Fibroblast of pulmonary artery (primary cell): Measurements from ENCODE around the gene SLC6A19.

Experiments used
- DNase-seq: peaks from one replicate; pipeline ENCODE4 v3.0.0-alpha.2; 2010; ENCODE audit warnings: low read depth
- H3K4me3 ChIP-seq: replicated peaks from 2 replicates; pipeline ENCODE4 v1.5.1; 2011; ENCODE audit warnings: low read depth, mild to moderate bottlenecking, control low read depth, low read length, moderate library complexity
- TF ChIP-seq, protein P1 (sequence below): IDR thresholded peaks from 2 replicates; pipeline ENCODE4 v1.5.1; 2011; ENCODE audit warnings: mild to moderate bottlenecking, control low read depth, low read length, inconsistent platforms; ENCODE audit errors: missing control alignments

SLC6A19 gene

GRCh38 chr5:1245905-1246576 lies 44.6 kb downstream of the SLC6A19 start:
- TF ChIP-seq, protein P1, sequence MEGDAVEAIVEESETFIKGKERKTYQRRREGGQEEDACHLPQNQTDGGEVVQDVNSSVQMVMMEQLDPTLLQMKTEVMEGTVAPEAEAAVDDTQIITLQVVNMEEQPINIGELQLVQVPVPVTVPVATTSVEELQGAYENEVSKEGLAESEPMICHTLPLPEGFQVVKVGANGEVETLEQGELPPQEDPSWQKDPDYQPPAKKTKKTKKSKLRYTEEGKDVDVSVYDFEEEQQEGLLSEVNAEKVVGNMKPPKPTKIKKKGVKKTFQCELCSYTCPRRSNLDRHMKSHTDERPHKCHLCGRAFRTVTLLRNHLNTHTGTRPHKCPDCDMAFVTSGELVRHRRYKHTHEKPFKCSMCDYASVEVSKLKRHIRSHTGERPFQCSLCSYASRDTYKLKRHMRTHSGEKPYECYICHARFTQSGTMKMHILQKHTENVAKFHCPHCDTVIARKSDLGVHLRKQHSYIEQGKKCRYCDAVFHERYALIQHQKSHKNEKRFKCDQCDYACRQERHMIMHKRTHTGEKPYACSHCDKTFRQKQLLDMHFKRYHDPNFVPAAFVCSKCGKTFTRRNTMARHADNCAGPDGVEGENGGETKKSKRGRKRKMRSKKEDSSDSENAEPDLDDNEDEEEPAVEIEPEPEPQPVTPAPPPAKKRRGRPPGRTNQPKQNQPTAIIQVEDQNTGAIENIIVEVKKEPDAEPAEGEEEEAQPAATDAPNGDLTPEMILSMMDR = no peak
- no peak for DNase-seq
- H3K4me3 ChIP-seq = no peak overlapping the region

DNA sequence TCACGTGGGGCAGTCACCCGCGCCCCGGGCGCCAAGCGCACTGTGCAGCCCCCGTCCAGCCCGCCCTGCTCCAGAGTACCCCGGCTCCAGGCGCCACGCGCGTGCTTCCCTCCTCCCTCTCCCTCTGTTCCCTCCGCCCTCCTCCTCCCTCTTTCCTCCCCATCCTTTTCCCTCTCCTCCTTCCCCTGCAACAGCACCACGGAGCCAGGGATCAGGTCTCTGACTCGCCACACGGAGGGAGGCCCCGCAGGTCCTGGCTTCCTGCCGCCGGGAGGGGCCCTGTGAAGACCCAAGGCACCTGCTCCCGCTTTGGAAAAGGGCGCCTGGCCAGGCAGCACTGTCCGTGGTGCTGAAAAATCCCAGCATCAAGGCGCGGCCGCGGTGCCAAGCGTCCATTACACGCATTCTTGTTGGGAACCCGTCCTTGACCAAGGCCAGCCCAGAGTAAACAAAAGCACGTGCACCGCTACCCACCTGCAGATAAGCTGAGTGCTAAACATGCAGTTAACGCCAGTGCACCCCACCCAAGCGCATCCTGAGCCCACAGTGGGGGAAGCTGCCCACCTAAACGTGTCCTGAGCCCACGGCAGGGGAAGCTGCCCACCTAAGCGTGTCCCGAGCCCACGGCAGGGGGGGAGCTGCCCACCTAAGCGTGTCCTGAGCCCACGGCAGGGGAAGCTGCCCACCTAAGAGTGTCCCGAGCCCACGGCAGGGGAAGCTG lies 45.5 kb downstream of the SLC6A19 start:
- DNase-seq = peak; percentile 33
- no peak overlapping the region for H3K4me3 ChIP-seq
- TF ChIP-seq, protein P1 = no peak

DNA sequence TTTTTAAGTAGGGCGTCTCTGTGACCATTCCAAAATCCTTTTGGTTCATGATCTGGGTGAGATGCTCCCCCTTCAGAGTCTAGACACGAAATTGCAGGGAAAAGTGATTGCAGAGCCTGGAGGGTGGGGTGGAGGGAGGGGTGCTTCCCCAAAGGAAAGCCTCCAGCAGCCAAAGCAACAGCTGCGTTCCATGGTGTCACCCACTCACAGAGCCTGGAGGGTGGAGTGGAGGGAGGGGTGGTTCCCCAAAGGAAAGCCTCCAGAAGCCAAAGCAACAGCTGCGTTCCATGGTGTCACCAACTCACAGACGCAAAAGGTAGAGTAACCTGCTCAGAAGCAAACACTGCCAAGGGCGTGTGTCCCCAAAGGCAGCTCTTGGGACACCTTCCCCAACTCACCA lies 46.4 kb downstream of the SLC6A19 start:
- DNase-seq = no peak
- TF ChIP-seq, protein P1 = no peak
- H3K4me3 ChIP-seq = no peak overlapping the region

- no peak for DNase-seq
- TF ChIP-seq, protein P1 = no peak
- no peak overlapping the region for H3K4me3 ChIP-seq
Measured at GRCh38 chr5:1249366-1250280, 48.2 kb downstream of the SLC6A19 start.

DNA sequence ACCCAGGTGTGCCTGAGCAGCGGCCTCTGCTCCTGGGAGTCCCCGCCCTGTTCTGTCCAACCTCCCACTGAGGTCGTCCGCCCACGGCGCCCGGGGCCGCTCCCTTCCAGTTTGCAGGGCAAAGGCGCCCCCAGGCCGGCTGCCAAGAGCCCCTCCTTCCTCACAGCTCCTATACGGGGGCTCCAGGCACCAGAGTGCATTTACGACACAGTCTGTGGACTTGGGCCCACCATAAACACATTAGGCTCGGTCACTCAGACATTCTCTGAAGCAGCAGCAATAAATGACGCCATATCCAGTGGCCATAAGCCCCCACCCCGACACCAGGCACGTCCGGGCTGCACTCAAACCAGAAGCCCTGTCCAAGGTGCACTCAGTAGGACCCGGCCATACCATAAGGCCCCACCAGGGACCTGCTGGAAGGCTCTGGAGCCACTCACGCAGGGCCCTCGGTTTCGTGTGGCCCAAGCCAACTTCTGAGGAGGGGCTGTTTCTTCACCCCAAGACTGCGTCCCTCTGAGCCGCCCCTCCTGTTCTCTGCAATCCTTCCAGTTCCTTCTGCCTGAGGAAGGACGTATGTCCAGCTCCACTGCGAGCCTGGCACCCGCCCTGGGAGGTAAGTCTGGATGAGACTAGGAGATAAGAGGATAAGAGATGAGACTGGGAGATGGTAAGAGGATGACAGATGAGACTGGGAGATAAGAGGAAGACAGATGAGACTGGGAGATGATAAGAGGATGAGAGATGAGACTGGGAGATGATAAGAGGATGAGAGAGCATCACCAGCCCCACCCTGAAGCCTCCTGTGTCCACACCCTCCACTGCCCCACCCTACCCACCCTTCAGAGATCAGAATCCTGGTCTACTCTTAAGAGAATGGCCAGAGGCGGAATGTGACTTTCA lies 50.5 kb downstream of the SLC6A19 start:
- H3K4me3 ChIP-seq = no peak overlapping the region
- DNase-seq = no peak
- TF ChIP-seq, protein P1 = no peak

DNA sequence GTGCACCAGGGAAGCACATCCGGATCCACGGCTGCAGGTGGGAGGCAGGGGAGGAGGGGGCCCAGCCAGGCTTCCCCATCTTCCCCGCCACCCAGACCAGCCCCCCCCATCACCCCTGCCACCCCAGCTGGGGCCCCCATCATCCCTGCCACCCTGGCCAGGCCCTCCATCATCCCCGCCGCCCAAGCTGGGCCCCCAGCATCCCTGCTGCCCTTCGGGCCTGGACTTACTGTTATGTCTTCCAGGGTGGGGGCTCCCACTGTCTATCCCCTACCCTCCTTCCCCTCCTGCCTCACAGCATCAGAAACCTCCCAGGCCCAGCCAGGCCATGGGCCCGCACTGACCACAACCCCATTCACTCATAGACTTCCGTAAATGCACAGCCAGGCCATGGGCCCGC lies 51.3 kb downstream of the SLC6A19 start:
- TF ChIP-seq, protein P1 = no peak
- no peak for DNase-seq
- H3K4me3 ChIP-seq = no peak overlapping the region
